ENCODE results near the gene PGM5.

DNA sequence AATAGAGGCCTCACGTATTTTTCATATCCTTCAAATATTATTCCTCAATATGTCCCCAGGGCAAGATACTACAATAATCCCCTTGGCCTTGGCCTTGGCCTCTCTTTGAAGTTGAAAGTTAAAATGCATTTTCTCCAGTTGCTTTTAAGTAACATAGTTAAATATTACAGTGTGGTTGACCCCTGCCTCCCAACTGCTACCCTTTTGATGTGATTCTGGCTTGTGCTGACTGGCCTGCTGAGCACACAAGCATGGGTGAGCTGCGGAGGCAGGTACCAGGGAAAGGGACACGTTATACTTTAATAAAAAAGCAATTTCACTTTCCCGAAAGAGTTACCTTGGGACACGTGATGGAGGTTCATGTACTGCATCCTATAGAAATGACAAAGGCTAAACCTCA lies 202.1 kb downstream of the PGM5 start:
- TF ChIP-seq, protein P1, sequence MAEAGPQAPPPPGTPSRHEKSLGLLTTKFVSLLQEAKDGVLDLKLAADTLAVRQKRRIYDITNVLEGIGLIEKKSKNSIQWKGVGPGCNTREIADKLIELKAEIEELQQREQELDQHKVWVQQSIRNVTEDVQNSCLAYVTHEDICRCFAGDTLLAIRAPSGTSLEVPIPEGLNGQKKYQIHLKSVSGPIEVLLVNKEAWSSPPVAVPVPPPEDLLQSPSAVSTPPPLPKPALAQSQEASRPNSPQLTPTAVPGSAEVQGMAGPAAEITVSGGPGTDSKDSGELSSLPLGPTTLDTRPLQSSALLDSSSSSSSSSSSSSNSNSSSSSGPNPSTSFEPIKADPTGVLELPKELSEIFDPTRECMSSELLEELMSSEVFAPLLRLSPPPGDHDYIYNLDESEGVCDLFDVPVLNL (CRISPR knock-in tag; IDR thresholded peaks at IDR 0.05; ENCODE audit: borderline replicate concordance, low read depth): no peak
- TF ChIP-seq, protein P2, sequence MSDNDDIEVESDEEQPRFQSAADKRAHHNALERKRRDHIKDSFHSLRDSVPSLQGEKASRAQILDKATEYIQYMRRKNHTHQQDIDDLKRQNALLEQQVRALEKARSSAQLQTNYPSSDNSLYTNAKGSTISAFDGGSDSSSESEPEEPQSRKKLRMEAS (CRISPR knock-in tag; IDR thresholded peaks at IDR 0.05): no peak
- TF ChIP-seq, protein P3, sequence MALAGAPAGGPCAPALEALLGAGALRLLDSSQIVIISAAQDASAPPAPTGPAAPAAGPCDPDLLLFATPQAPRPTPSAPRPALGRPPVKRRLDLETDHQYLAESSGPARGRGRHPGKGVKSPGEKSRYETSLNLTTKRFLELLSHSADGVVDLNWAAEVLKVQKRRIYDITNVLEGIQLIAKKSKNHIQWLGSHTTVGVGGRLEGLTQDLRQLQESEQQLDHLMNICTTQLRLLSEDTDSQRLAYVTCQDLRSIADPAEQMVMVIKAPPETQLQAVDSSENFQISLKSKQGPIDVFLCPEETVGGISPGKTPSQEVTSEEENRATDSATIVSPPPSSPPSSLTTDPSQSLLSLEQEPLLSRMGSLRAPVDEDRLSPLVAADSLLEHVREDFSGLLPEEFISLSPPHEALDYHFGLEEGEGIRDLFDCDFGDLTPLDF (CRISPR knock-in tag; IDR thresholded peaks at IDR 0.05): no peak
- TF ChIP-seq, protein P4, sequence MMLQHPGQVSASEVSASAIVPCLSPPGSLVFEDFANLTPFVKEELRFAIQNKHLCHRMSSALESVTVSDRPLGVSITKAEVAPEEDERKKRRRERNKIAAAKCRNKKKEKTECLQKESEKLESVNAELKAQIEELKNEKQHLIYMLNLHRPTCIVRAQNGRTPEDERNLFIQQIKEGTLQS (CRISPR knock-in tag; conservative IDR thresholded peaks at IDR 0.05): no peak
- TF ChIP-seq NR3C1 (CRISPR knock-in tag; conservative IDR thresholded peaks at IDR 0.05; ENCODE audit: low read depth) (no peak), SP1 (CRISPR knock-in tag; conservative IDR thresholded peaks at IDR 0.05) (no peak), TEAD4 (CRISPR knock-in tag; IDR thresholded peaks at IDR 0.05) (no peak), NFATC4 (CRISPR knock-in tag; IDR thresholded peaks at IDR 0.05) (no peak)
- TF ChIP-seq, protein P5, sequence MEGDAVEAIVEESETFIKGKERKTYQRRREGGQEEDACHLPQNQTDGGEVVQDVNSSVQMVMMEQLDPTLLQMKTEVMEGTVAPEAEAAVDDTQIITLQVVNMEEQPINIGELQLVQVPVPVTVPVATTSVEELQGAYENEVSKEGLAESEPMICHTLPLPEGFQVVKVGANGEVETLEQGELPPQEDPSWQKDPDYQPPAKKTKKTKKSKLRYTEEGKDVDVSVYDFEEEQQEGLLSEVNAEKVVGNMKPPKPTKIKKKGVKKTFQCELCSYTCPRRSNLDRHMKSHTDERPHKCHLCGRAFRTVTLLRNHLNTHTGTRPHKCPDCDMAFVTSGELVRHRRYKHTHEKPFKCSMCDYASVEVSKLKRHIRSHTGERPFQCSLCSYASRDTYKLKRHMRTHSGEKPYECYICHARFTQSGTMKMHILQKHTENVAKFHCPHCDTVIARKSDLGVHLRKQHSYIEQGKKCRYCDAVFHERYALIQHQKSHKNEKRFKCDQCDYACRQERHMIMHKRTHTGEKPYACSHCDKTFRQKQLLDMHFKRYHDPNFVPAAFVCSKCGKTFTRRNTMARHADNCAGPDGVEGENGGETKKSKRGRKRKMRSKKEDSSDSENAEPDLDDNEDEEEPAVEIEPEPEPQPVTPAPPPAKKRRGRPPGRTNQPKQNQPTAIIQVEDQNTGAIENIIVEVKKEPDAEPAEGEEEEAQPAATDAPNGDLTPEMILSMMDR (IDR thresholded peaks at IDR 0.05): no peak
- TF ChIP-seq, protein P6, sequence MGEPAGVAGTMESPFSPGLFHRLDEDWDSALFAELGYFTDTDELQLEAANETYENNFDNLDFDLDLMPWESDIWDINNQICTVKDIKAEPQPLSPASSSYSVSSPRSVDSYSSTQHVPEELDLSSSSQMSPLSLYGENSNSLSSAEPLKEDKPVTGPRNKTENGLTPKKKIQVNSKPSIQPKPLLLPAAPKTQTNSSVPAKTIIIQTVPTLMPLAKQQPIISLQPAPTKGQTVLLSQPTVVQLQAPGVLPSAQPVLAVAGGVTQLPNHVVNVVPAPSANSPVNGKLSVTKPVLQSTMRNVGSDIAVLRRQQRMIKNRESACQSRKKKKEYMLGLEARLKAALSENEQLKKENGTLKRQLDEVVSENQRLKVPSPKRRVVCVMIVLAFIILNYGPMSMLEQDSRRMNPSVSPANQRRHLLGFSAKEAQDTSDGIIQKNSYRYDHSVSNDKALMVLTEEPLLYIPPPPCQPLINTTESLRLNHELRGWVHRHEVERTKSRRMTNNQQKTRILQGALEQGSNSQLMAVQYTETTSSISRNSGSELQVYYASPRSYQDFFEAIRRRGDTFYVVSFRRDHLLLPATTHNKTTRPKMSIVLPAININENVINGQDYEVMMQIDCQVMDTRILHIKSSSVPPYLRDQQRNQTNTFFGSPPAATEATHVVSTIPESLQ (CRISPR knock-in tag; IDR thresholded peaks at IDR 0.05): no peak
